ENCODE data around the gene GOLGA5.

- TF ChIP-seq POLR2A (IDR thresholded peaks at IDR 0.05) (no peak), CTCF (IDR thresholded peaks at IDR 0.05) (no peak)
These were observed 4.0 kb downstream of the GOLGA5 start for GRCh38 chr14:92797935-92798653.
